Astrocyte (in vitro differentiated cells and primary cell): ENCODE data around the gene CHST10.

Source experiments
- CTCF ChIP-seq: IDR thresholded peaks from 2 replicates; pipeline ENCODE4 v1.5.1; 2011; ENCODE audit warnings: low read depth, mild to moderate bottlenecking, inconsistent platforms, low read length, moderate library complexity; ENCODE audit not compliant: insufficient read depth
- EZH2 ChIP-seq: IDR thresholded peaks from 2 replicates; pipeline ENCODE4 v1.6.1; 2012; ENCODE audit warnings: mild to moderate bottlenecking, low read length, inconsistent platforms; ENCODE audit not compliant: insufficient read depth

GRCh38 chr2:100396483-100396882, 21.0 kb downstream of the CHST10 start:
- no peak for TF ChIP-seq CTCF
- TF ChIP-seq EZH2: no peak
